H1 (cell line): ENCODE measurements around the gene IFT122. TPM values are rescaled to one million over a fixed set of nuclear protein-coding genes. Genes with fewer than 3 reads are reported as not detected.

Experiments used
- CTCF ChIA-PET: fragments of 300-600 bp; sonication (Branson Sonifier 250); formaldehyde crosslinking; loops from one replicate; lab custom pipeline; 2021; ENCODE audit not compliant: partially characterized antibody; lab: Charles Lee
- POLR2A ChIA-PET: fragments of 300-600 bp; sonication (Branson Sonifier 250); formaldehyde crosslinking; loops from one replicate; lab custom pipeline; 2021; ENCODE audit warnings: inconsistent platforms; ENCODE audit not compliant: partially characterized antibody; lab: Charles Lee
- DNase-seq, 2 experiments: peaks; one replicate each; pipeline versions ENCODE4 v3.0.0 to v3.0.0-alpha.2; 2010 to 2022; ENCODE audit warnings: low spot score in 2 of 2, low read depth in 1 of 2, mixed read lengths in 1 of 2
- FAIRE-seq: peaks from 2 replicates; lab custom pipeline; 2011; peaks lifted over from hg19 to GRCh38; lab: Jason Lieb, UNC
- H2AFZ ChIP-seq: 2 replicates; pipeline ENCODE4 v1.8.1; 2012; ENCODE audit warnings: low read length, inconsistent platforms
- H2AK5ac ChIP-seq: 2 replicates; pipeline ENCODE4 v1.6.1; 2013; ENCODE audit warnings: low read depth, low read length
- H2BK120ac ChIP-seq: replicated peaks from 2 replicates; pipeline ENCODE3; 2013; ENCODE audit warnings: low read depth, low read length, inconsistent platforms
- H2BK12ac ChIP-seq: 2 replicates; pipeline ENCODE4 v1.6.1; 2013; ENCODE audit warnings: low read depth, low read length
- H2BK15ac ChIP-seq: 2 replicates; pipeline ENCODE4 v1.6.1; 2013; ENCODE audit warnings: low read length
- H2BK20ac ChIP-seq: 2 replicates; pipeline ENCODE4 v1.6.1; 2013; ENCODE audit warnings: low read length
- H2BK5ac ChIP-seq: 2 replicates; pipeline ENCODE4 v1.6.1; 2013; ENCODE audit warnings: low read depth, low read length
- H3K14ac ChIP-seq: 2 replicates; pipeline ENCODE4 v1.6.1; 2013; ENCODE audit warnings: inconsistent platforms; ENCODE audit not compliant: insufficient read length
- H3K18ac ChIP-seq: 2 replicates; pipeline ENCODE4 v1.6.1; 2013; ENCODE audit warnings: low read length; ENCODE audit errors: extremely low read depth
- H3K23ac ChIP-seq: 2 replicates; pipeline ENCODE4 v1.6.1; 2013; ENCODE audit warnings: inconsistent platforms; ENCODE audit not compliant: insufficient read length
- H3K23me2 ChIP-seq: 2 replicates; pipeline ENCODE4 v1.6.1; 2013; ENCODE audit warnings: low read depth, low read length
- H3K27ac ChIP-seq: 2 replicates; pipeline ENCODE4 v1.6.1; 2011; ENCODE audit warnings: low read depth, low read length, inconsistent platforms
- H3K27me3 ChIP-seq, 4 experiments: replicated peaks in 1 of 4; 1 replicate in 1 of 4; 2 replicates in 3 of 4; pipeline versions ENCODE4 v1.6.1 to v1.8.1; 2011 to 2013; ENCODE audit warnings: low read length in 3 of 4, mild to moderate bottlenecking in 3 of 4, inconsistent platforms in 2 of 4, mixed read lengths in 2 of 4, moderate library complexity in 1 of 4; ENCODE audit not compliant: control insufficient read depth in 3 of 4, insufficient read depth in 3 of 4; ENCODE audit errors: extremely low read depth in 1 of 4
- H3K36me3 ChIP-seq, 4 experiments: 2 replicates each; pipeline versions ENCODE4 v1.6.1 to v1.8.1; 2011 to 2013; ENCODE audit warnings: mild to moderate bottlenecking in 4 of 4, low read length in 3 of 4, moderate library complexity in 2 of 4, control low read depth in 1 of 4, inconsistent platforms in 1 of 4; ENCODE audit not compliant: insufficient read depth in 4 of 4, control insufficient read depth in 2 of 4
- H3K4ac ChIP-seq: replicated peaks from 2 replicates; pipeline ENCODE3; 2013; ENCODE audit warnings: low read length, low read depth, mixed read lengths, inconsistent platforms; ENCODE audit not compliant: insufficient read length
- H3K4me1 ChIP-seq, 4 experiments: replicated peaks in 1 of 4; 1 replicate in 1 of 4; 2 replicates in 3 of 4; pipeline versions ENCODE4 v1.6.1 to v1.8.1; 2011 to 2013; ENCODE audit warnings: low read length in 3 of 4, inconsistent platforms in 2 of 4, mixed read lengths in 1 of 4; ENCODE audit not compliant: insufficient read depth in 4 of 4, control insufficient read depth in 3 of 4
- H3K4me2 ChIP-seq, 2 experiments: 2 replicates each; pipeline versions ENCODE4 v1.6.1 to v1.8.1; 2011 to 2013; ENCODE audit warnings: low read depth in 2 of 2, low read length in 2 of 2, control low read depth in 1 of 2, inconsistent platforms in 1 of 2, mild to moderate bottlenecking in 1 of 2; ENCODE audit not compliant: insufficient read depth in 1 of 2
- H3K4me3 ChIP-seq, 4 experiments: fragments of 200-600, 300-600 bp in 1 of 4; sonication (generic), shearing (Covaris generic), sonication (Bioruptor Twin) in 1 of 4; 2 replicates each; pipeline versions ENCODE4 v1.5.1 to v1.8.1; 2011 to 2016; ENCODE audit warnings: low read length in 4 of 4, low read depth in 3 of 4, control low read depth in 2 of 4, inconsistent platforms in 2 of 4, mild to moderate bottlenecking in 2 of 4, mixed read lengths in 1 of 4, moderate library complexity in 1 of 4; ENCODE audit not compliant: insufficient read depth in 2 of 4; ENCODE audit errors: extremely low read depth in 1 of 4
- H3K56ac ChIP-seq: replicated peaks from 2 replicates; pipeline ENCODE3; 2013; ENCODE audit warnings: low read depth, mild to moderate bottlenecking, mixed read lengths, low read length, inconsistent platforms; ENCODE audit not compliant: insufficient read length
- H3K79me1 ChIP-seq: 2 replicates; pipeline ENCODE4 v1.6.1; 2013; ENCODE audit warnings: low read depth, low read length, control low read depth
- H3K79me2 ChIP-seq, 2 experiments: 2 replicates each; pipeline versions ENCODE4 v1.6.1 to v1.8.1; 2012 to 2013; ENCODE audit warnings: low read length in 2 of 2, mild to moderate bottlenecking in 2 of 2, inconsistent platforms in 1 of 2; ENCODE audit not compliant: insufficient read depth in 2 of 2, control insufficient read depth in 1 of 2
- H3K9ac ChIP-seq, 4 experiments: replicated peaks in 1 of 4; 1 replicate in 1 of 4; 2 replicates in 3 of 4; pipeline versions ENCODE4 v1.6.1 to v1.8.1; 2011 to 2013; ENCODE audit warnings: low read depth in 3 of 4, low read length in 3 of 4, control low read depth in 2 of 4, mild to moderate bottlenecking in 2 of 4, moderate library complexity in 2 of 4, inconsistent platforms in 1 of 4; ENCODE audit errors: extremely low read depth in 1 of 4
- H3K9me3 ChIP-seq, 2 experiments: 2 replicates each; pipeline versions ENCODE4 v1.6.1 to v1.8.1; 2012 to 2013; ENCODE audit warnings: mild to moderate bottlenecking in 2 of 2, moderate library complexity in 2 of 2, control low read depth in 1 of 2, inconsistent platforms in 1 of 2, low read depth in 1 of 2, low read length in 1 of 2, mixed read lengths in 1 of 2; ENCODE audit not compliant: insufficient read depth in 2 of 2
- H4K20me1 ChIP-seq, 2 experiments: replicated peaks in 1 of 2; 2 replicates each; pipeline versions ENCODE3 to v1.8.1; 2011 to 2013; ENCODE audit warnings: inconsistent platforms in 2 of 2, low read length in 2 of 2, mild to moderate bottlenecking in 1 of 2; ENCODE audit not compliant: insufficient read depth in 2 of 2, control insufficient read depth in 1 of 2
- H4K5ac ChIP-seq: 2 replicates; pipeline ENCODE4 v1.6.1; 2013; ENCODE audit warnings: low read length, low read depth, mixed read lengths, inconsistent platforms; ENCODE audit not compliant: insufficient read length
- H4K8ac ChIP-seq: 2 replicates; pipeline ENCODE4 v1.8.0; 2013; ENCODE audit warnings: mild to moderate bottlenecking, moderate library complexity, low read length, inconsistent platforms; ENCODE audit not compliant: insufficient read depth; ENCODE audit errors: extremely low read depth
- H4K91ac ChIP-seq: replicated peaks from 2 replicates; pipeline ENCODE3; 2013; ENCODE audit warnings: low read length, mixed read lengths, inconsistent platforms; ENCODE audit not compliant: insufficient read length
- EGR1 ChIP-seq: IDR thresholded peaks from 2 replicates; pipeline ENCODE4 v1.6.1; 2011; ENCODE audit warnings: low read depth, low read length, borderline replicate concordance
- HDAC6 ChIP-seq: IDR thresholded peaks from one replicate; pipeline ENCODE4 v1.7.1; 2012; ENCODE audit warnings: low read depth, mild to moderate bottlenecking, inconsistent platforms, low read length, moderate library complexity
- MAFK ChIP-seq: IDR thresholded peaks from 2 replicates; pipeline ENCODE4 v1.6.1; 2012; ENCODE audit warnings: low read depth, mild to moderate bottlenecking, improper control_type of control experiment, low read length
- PHF8 ChIP-seq: fragments of 200-600 bp; sonication (generic); conservative IDR thresholded peaks from 2 replicates; pipeline ENCODE4 v1.7.1; 2012; ENCODE audit warnings: low read depth, mild to moderate bottlenecking, inconsistent platforms, low read length, moderate library complexity
- SIX5 ChIP-seq: IDR thresholded peaks from 2 replicates; pipeline ENCODE4 v1.6.1; 2011; ENCODE audit warnings: mild to moderate bottlenecking, low read depth, low read length
- SP4 ChIP-seq: IDR thresholded peaks from 2 replicates; pipeline ENCODE4 v1.6.1; 2012; ENCODE audit warnings: low read length, inconsistent platforms
- SRF ChIP-seq: IDR thresholded peaks from 2 replicates; pipeline ENCODE4 v1.6.1; 2011; ENCODE audit warnings: mild to moderate bottlenecking, low read depth, low read length, moderate library complexity
- WGBS, 2 experiments: shearing (Covaris generic) in 1 of 2; methylation state at CpG; one replicate each; pipeline versions ENCODE4 v1.1.6 to v1.1.7; 2013 to 2015; ENCODE audit warnings: low lambda C conversion rate in 2 of 2, mixed read lengths in 2 of 2, inconsistent platforms in 1 of 2, low coverage in 1 of 2, missing lambda C conversion rate in 1 of 2; ENCODE audit not compliant: insufficient replicate concordance in 2 of 2, insufficient coverage in 1 of 2, insufficient read length in 1 of 2; ENCODE audit errors: extremely low coverage in 1 of 2, missing lambda C conversion rate in 1 of 2; 5-methylcytosine and 5-hydroxymethylcytosine counted together
- polyA plus RNA-seq, 7 experiments: library from polyadenylated mRNA; depleted of rRNA in 3 of 7; stranded (reverse) in 5 of 7; unstranded in 2 of 7; fragments of >200 nt in 5 of 7; fragments of 200-250 nt in 2 of 7; gene quantifications; 1 replicate in 5 of 7; 2 replicates in 1 of 7; 4 replicates in 1 of 7; pipeline versions ENCODE4 v1.2.1 to v1.2.3, GENCODE V29; 2011 to 2013; ENCODE audit warnings: missing spikeins in 2 of 7, mixed read lengths in 2 of 7
- total RNA-seq: library from RNA; stranded (reverse); fragmentation: NEBNext Ultra II Directional; extraction: Animal tissue kit (Norgen Biotek cat#: 25700); gene quantifications from 2 replicates; pipeline ENCODE4 v1.2.1, GENCODE V29; 2021
- TF ChIP-seq, protein P1 (sequence below): IDR thresholded peaks from 2 replicates; pipeline ENCODE4 v1.6.1; 2012; ENCODE audit warnings: inconsistent platforms

The IFT122 gene
- total and polyA plus RNA-seq, 2 of the 8 experiments (the other 6 are each of a cell fraction or from before 2014, with no cell fraction given): 23.7 to 25.1 TPM

DNA sequence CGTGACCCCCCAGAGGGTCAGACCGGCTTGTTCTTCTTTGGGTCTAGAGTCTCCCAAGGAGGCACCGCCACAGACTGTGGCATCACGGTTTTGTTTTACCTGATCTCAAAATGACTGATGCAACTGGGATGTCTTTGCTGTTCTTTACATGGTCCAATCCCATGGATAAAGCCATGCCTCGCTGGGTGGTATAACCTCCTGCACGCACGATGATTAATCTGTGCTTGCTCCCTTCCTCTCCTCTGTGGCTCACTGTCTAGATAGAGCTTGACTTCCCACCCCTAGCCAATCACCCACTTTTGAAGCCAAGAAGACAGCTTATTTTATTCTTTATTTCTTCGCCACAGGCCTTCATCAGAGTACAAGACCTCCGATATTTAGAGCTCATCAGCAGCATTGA is 51.8 kb downstream of the IFT122 start:
- no peaks in the 10 kb centered on the region for H4K20me1 ChIP-seq
- H3K36me3 ChIP-seq: peaks cover 0 to 2% (median 0%) of the 10 kb centered on the region in 4 experiments; a peak in 1 of 8 replicates
- no peak overlapping the region for H4K91ac ChIP-seq
- ChIA-PET CTCF (interaction anchor here (0.7 to 11.2 kb wide), 18 partner anchors 9 to 707 kb away, joined by 3 to 93 read pairs (median 5); no protein-coding TSS in a partner anchor), POLR2A (no interaction called here)
- no peak overlapping the region for H3K4ac ChIP-seq
- no peak overlapping the region for H2BK20ac ChIP-seq
- H3K4me1 ChIP-seq: peaks cover 0 to 14% (median 3%) of the 10 kb centered on the region in 4 experiments
- no peak overlapping the region for H2AK5ac ChIP-seq
- no peak overlapping the region for H3K4me3 ChIP-seq
- no peak overlapping the region for H2AFZ ChIP-seq
- 0 out of 2 replicates have a peak overlapping the region, but pooled peaks have one; percentile 35 for H2BK5ac ChIP-seq
- no peak overlapping the region for H3K9ac ChIP-seq
- H3K4me2 ChIP-seq: no peak overlapping the region
- H2BK12ac ChIP-seq: no peak overlapping the region
- no peak overlapping the region for H3K18ac ChIP-seq
- H4K5ac ChIP-seq: no peak overlapping the region
- H3K9me3 ChIP-seq: no peaks in the 10 kb centered on the region
- no peak overlapping the region for H3K14ac ChIP-seq
- no peak for DNase-seq
- no peak overlapping the region for H3K23ac ChIP-seq
- H2BK15ac ChIP-seq: no peak overlapping the region
- no peak overlapping the region; the same call in 1 of the 2 replicates for H4K8ac ChIP-seq
- H3K79me1 ChIP-seq: no peaks in the 10 kb centered on the region
- H3K27ac ChIP-seq: no peak overlapping the region
- no peaks in the 10 kb centered on the region for H3K79me2 ChIP-seq
- no peaks in the 10 kb centered on the region for H3K23me2 ChIP-seq
- H3K27me3 ChIP-seq: no peaks in the 10 kb centered on the region
- no peak overlapping the region for H3K56ac ChIP-seq
- TF ChIP-seq, protein P1, sequence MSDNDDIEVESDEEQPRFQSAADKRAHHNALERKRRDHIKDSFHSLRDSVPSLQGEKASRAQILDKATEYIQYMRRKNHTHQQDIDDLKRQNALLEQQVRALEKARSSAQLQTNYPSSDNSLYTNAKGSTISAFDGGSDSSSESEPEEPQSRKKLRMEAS: no peak
- TF ChIP-seq PHF8: no peak
- TF ChIP-seq SRF: no peak
- no peak for TF ChIP-seq MAFK
- no peak for TF ChIP-seq EGR1
- no peak for TF ChIP-seq HDAC6
- TF ChIP-seq SIX5: no peak
- TF ChIP-seq SP4: no peak
- no peak overlapping the region for H2BK120ac ChIP-seq
- WGBS, 2 experiments: 96% methylated on average over 9 of the region's 9 CpGs; no CpG with 5 or more reads in 1 of the 2 experiments
- no peak for FAIRE-seq
